GM23338 (cell line): ENCODE results near the gene FOXO3. TPM values are rescaled to one million over a fixed set of nuclear protein-coding genes. Genes with fewer than 3 reads are reported as not detected.

Experiments used
- ATAC-seq: fragments of 200-7000 bp; cut with Tn5 transposase; 3 replicates; pipeline ENCODE4 v1.9.1; 2020
- DNase-seq: peaks from one replicate; pipeline ENCODE4 v3.0.0-alpha.2; 2015; ENCODE audit warnings: low spot score
- H2AFZ ChIP-seq: fragments of 200-600 bp; sonication (generic); 2 replicates; pipeline ENCODE4 v1.8.0; 2016; ENCODE audit warnings: antibody characterized with exemption, mild to moderate bottlenecking, moderate library complexity
- H3F3A ChIP-seq: fragments of 200-600 bp; sonication (generic); replicated peaks from 2 replicates; pipeline ENCODE4 v1.8.0; 2017; ENCODE audit warnings: antibody characterized with exemption, mixed run types, low read depth
- H3K27ac ChIP-seq: fragments of 200-600 bp; sonication (generic); 2 replicates; pipeline ENCODE4 v1.6.1; 2016; ENCODE audit warnings: low read depth
- H3K27me3 ChIP-seq: fragments of 200-600 bp; sonication (generic); 2 replicates; pipeline ENCODE4 v1.8.0; 2016; ENCODE audit warnings: mild to moderate bottlenecking, mixed run types, moderate library complexity; ENCODE audit not compliant: insufficient read depth
- H3K36me3 ChIP-seq: fragments of 200-600 bp; sonication (generic); 2 replicates; pipeline ENCODE4 v1.8.0; 2016; ENCODE audit warnings: mild to moderate bottlenecking; ENCODE audit not compliant: insufficient read depth
- H3K4me1 ChIP-seq: fragments of 200-600 bp; sonication (generic); 2 replicates; pipeline ENCODE4 v1.8.0; 2016; ENCODE audit warnings: mild to moderate bottlenecking, moderate library complexity; ENCODE audit not compliant: insufficient read depth
- H3K4me2 ChIP-seq: fragments of 200-600 bp; sonication (generic); 2 replicates; pipeline ENCODE4 v1.7.1; 2017; ENCODE audit warnings: mixed run types
- H3K4me3 ChIP-seq: fragments of 200-600 bp; sonication (generic); 2 replicates; pipeline ENCODE4 v1.6.1; 2016; ENCODE audit warnings: mixed run types
- H3K79me2 ChIP-seq: fragments of 200-600 bp; sonication (generic); replicated peaks from 2 replicates; pipeline ENCODE4 v1.8.0; 2017; ENCODE audit warnings: mild to moderate bottlenecking; ENCODE audit not compliant: insufficient read depth
- H3K9me2 ChIP-seq: fragments of 200-600 bp; sonication (generic); 2 replicates; pipeline ENCODE4 v1.8.0; 2017; ENCODE audit not compliant: insufficient read depth
- H4K20me1 ChIP-seq: fragments of 200-600 bp; sonication (generic); replicated peaks from 2 replicates; pipeline ENCODE4 v1.8.0; 2017; ENCODE audit warnings: mild to moderate bottlenecking; ENCODE audit not compliant: insufficient read depth
- H3K27ac Mint-ChIP-seq: 2 replicates; pipeline ENCODE4 v1.8.0; 2020; ENCODE audit warnings: inconsistent platforms, mild to moderate bottlenecking, moderate library complexity, mixed read lengths
- H3K27me3 Mint-ChIP-seq: 3 replicates; pipeline ENCODE4 v1.8.0; 2022; ENCODE audit warnings: low read depth, mild to moderate bottlenecking, moderate library complexity, mixed read lengths, inconsistent platforms; ENCODE audit not compliant: insufficient read depth, poor library complexity
- H3K36me3 Mint-ChIP-seq: 3 replicates; pipeline ENCODE4 v1.8.0; 2021; ENCODE audit warnings: low read depth, mild to moderate bottlenecking, inconsistent platforms, moderate library complexity, mixed read lengths
- H3K4me1 Mint-ChIP-seq: 3 replicates; pipeline ENCODE4 v1.8.0; 2020; ENCODE audit warnings: mild to moderate bottlenecking, inconsistent platforms, mixed read lengths
- H3K4me3 Mint-ChIP-seq: 3 replicates; pipeline ENCODE4 v1.8.0; 2021; ENCODE audit warnings: moderate library complexity, mild to moderate bottlenecking, inconsistent platforms, mixed read lengths
- H3K9me3 Mint-ChIP-seq: 3 replicates; pipeline ENCODE4 v1.8.0; 2020; ENCODE audit warnings: moderate library complexity, mild to moderate bottlenecking, inconsistent platforms, mixed read lengths
- CTCF ChIP-seq, 2 experiments: fragments of 200-600 bp in 1 of 2; sonication (generic) in 1 of 2; conservative IDR thresholded peaks; 2 replicates each; pipeline versions ENCODE4 v1.5.1 to v1.6.1; 2016 to 2017; ENCODE audit warnings: antibody characterized with exemption in 2 of 2, low read depth in 2 of 2, mild to moderate bottlenecking in 2 of 2, moderate library complexity in 1 of 2
- ETS1 ChIP-seq: IDR thresholded peaks from 2 replicates; pipeline ENCODE4 v1.6.1; 2016; ENCODE audit warnings: antibody characterized with exemption
- JUNB ChIP-seq: IDR thresholded peaks from one replicate; pipeline ENCODE4 v1.6.1; 2016; ENCODE audit warnings: antibody characterized with exemption; ENCODE audit not compliant: unreplicated experiment
- NANOG ChIP-seq: IDR thresholded peaks from 2 replicates; pipeline ENCODE4 v1.6.1; 2016; ENCODE audit warnings: antibody characterized with exemption, borderline replicate concordance
- POLR2AphosphoS5 ChIP-seq: IDR thresholded peaks from 2 replicates; pipeline ENCODE4 v1.6.1; 2016; ENCODE audit warnings: antibody characterized with exemption, low read depth
- STAT1 ChIP-seq: IDR thresholded peaks from one replicate; pipeline ENCODE4 v1.6.1; 2016; ENCODE audit warnings: antibody characterized with exemption; ENCODE audit not compliant: unreplicated experiment
- ZNF114 ChIP-seq: fragments of 250-450 bp; sonication (Bioruptor Pico); IDR thresholded peaks from 2 replicates; pipeline ENCODE4 v1.5.0; 2020; ENCODE audit warnings: mild to moderate bottlenecking, moderate library complexity
- ZNF331 ChIP-seq: fragments of 250-450 bp; sonication (Bioruptor Pico); IDR thresholded peaks from 2 replicates; pipeline ENCODE4 v1.5.0; 2020; ENCODE audit warnings: low read depth, mild to moderate bottlenecking, moderate library complexity
- ZNF462 ChIP-seq: fragments of 250-450 bp; sonication (Bioruptor Pico); IDR thresholded peaks from 2 replicates; pipeline ENCODE4 v1.5.0; 2020; ENCODE audit warnings: mild to moderate bottlenecking, moderate library complexity
- polyA plus RNA-seq: library from polyadenylated mRNA; unstranded; fragments of >200 nt; fragmentation: Nextera tagmentation; extraction: Ambion mirVana; gene quantifications from 2 replicates; pipeline ENCODE4 v1.2.1, GENCODE V29; 2016
- total RNA-seq: library from RNA; depleted of rRNA; stranded (reverse); fragments of >200 nt; shearing (Covaris generic); gene quantifications from 2 replicates; pipeline ENCODE4 v1.2.3, GENCODE V29; 2014

FOXO3 gene
- total and polyA plus RNA-seq, 2 experiments from 2014 or later = 9.8 to 20.2 TPM

- no peak overlapping the region for H3K27ac Mint-ChIP-seq
- no peaks in the 10 kb centered on the region for H3K9me3 Mint-ChIP-seq
- peaks cover 21% of the 10 kb centered on the region for H4K20me1 ChIP-seq
Observed at GRCh38 chr6:108568551-108569305, 8.0 kb downstream of the FOXO3 start.

GRCh38 chr6:108570517-108570916 is 9.8 kb downstream of the FOXO3 start:
- Mint-ChIP-seq H3K36me3 (peaks cover 32% of the 10 kb centered on the region), H3K27me3 (peaks cover 4% of the 10 kb centered on the region), H3K27ac (no peak overlapping the region), H3K4me1 (peaks cover 22% of the 10 kb centered on the region), H3K9me3 (no peaks in the 10 kb centered on the region; the same call in 2 of the 3 replicates), H3K4me3 (no peak overlapping the region)
- Histone ChIP-seq H3K27ac (no peak overlapping the region), H4K20me1 (peaks cover 6% of the 10 kb centered on the region; the same call in 1 of the 2 replicates), H3K9me2 (no peaks in the 10 kb centered on the region), H3K79me2 (peaks cover 97% of the 10 kb centered on the region), H3K4me2 (no peak overlapping the region), H3K4me3 (no peak overlapping the region), H2AFZ (no peak overlapping the region), H3F3A (no peaks in the 10 kb centered on the region), H3K36me3 (no peaks in the 10 kb centered on the region; the same call in 1 of the 2 replicates), H3K4me1 (peaks cover 8% of the 10 kb centered on the region; the same call in 1 of the 2 replicates), H3K27me3 (no peaks in the 10 kb centered on the region)
- DNase-seq (peak; percentile 43), ATAC-seq (no peak)
- TF ChIP-seq JUNB (no peak), ZNF462 (CRISPR knock-in tag) (no peak), ZNF331 (CRISPR knock-in tag) (no peak), STAT1 (no peak), NANOG (no peak), ZNF114 (no peak), CTCF (conservative IDR thresholded peaks at IDR 0.05; ENCODE audit: low read depth in 2 of 2) (peak in 1 of 2 experiments; percentile 19; a peak in 1 of 4 replicates), POLR2AphosphoS5 (no peak)

More at GRCh38 chr6:108568551-108569305, 8.0 kb downstream of the FOXO3 start:
- H3K4me1 ChIP-seq = peaks cover 26% of the 10 kb centered on the region
- Mint-ChIP-seq H3K27me3 (peaks cover 4% of the 10 kb centered on the region), H3K36me3 (peaks cover 32% of the 10 kb centered on the region), H3K4me3 (no peak overlapping the region), H3K4me1 (peaks cover 31% of the 10 kb centered on the region)
- DNase-seq (no peak), ATAC-seq (no peak)
- no peaks in the 10 kb centered on the region for H3K9me2 ChIP-seq
- no peaks in the 10 kb centered on the region for H3F3A ChIP-seq
- H3K27ac ChIP-seq = no peak overlapping the region
- TF ChIP-seq ZNF114 (no peak), ETS1 (no peak)
- no peaks in the 10 kb centered on the region; the same call in 1 of the 2 replicates for H3K36me3 ChIP-seq
- H3K27me3 ChIP-seq = peaks cover 7% of the 10 kb centered on the region; the same call in 1 of the 2 replicates
- H2AFZ ChIP-seq = no peak overlapping the region
- H3K4me3 ChIP-seq = no peak overlapping the region
- no peak overlapping the region for H3K4me2 ChIP-seq
- peaks cover 97% of the 10 kb centered on the region for H3K79me2 ChIP-seq
